D721Med (cell line): ENCODE data around the gene CDK5.
"Not testable (repeated sequence)": the region's sequence is repeated elsewhere in the genome, so short reads cannot be mapped to it uniquely, and the experiment has no call there.

Experiments used
- DNase-seq: peaks from one replicate; pipeline ENCODE4 v3.0.0; 2011; ENCODE audit warnings: low spot score; ENCODE audit not compliant: insufficient read length
- FAIRE-seq: peaks from 2 replicates; lab custom pipeline; 2011; peaks lifted over from hg19 to GRCh38; lab: Jason Lieb, UNC
- TF ChIP-seq, protein P1 (sequence below): IDR thresholded peaks from 2 replicates; pipeline ENCODE4 v1.5.1; 2012; ENCODE audit warnings: mild to moderate bottlenecking, control low read depth; ENCODE audit not compliant: insufficient read depth; ENCODE audit errors: missing control alignments

CDK5 gene

DNA sequence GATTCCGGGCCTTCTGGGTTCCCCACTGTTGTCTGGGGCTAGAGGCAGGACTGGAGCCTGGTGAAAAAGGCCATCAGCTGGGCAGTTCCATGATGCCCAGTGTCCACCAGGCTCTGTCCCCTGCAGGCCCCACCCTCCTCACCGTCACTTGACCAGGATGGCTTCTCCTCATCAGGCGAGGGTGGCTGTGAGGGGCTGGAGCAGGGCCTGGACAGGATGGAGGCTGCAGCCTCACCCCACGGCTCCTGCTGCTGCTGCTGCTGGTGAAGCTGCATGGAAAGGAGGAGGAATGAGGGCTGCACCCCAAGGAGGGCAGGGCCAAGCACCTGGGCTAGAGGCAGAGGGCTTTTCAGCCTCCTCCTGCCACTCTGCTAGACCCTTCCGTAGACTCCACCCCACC, 41.7 kb downstream of the CDK5 start:
- FAIRE-seq: no peak
- TF ChIP-seq, protein P1, sequence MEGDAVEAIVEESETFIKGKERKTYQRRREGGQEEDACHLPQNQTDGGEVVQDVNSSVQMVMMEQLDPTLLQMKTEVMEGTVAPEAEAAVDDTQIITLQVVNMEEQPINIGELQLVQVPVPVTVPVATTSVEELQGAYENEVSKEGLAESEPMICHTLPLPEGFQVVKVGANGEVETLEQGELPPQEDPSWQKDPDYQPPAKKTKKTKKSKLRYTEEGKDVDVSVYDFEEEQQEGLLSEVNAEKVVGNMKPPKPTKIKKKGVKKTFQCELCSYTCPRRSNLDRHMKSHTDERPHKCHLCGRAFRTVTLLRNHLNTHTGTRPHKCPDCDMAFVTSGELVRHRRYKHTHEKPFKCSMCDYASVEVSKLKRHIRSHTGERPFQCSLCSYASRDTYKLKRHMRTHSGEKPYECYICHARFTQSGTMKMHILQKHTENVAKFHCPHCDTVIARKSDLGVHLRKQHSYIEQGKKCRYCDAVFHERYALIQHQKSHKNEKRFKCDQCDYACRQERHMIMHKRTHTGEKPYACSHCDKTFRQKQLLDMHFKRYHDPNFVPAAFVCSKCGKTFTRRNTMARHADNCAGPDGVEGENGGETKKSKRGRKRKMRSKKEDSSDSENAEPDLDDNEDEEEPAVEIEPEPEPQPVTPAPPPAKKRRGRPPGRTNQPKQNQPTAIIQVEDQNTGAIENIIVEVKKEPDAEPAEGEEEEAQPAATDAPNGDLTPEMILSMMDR: no peak
- no peak for DNase-seq

DNA sequence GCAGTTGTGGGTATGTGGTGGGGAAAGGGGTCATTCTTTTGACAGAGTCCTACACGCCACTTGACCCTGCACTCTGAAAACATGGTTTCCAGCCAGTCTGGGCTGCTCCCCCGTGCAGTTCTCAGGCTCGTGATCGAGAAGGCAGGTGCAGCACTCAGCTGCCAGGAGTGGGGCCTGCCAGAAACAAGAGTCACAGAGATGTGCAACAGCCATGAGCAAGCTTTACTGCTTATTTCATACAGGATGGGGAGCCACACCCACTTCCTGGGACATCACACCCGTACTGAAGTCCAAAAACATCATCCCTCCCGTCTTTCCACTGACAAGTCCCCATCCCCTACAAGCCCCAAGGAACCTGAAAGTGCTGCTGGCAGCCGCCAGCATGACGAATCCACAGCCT, 42.7 kb downstream of the CDK5 start:
- DNase-seq (no peak), FAIRE-seq (no peak)

DNA sequence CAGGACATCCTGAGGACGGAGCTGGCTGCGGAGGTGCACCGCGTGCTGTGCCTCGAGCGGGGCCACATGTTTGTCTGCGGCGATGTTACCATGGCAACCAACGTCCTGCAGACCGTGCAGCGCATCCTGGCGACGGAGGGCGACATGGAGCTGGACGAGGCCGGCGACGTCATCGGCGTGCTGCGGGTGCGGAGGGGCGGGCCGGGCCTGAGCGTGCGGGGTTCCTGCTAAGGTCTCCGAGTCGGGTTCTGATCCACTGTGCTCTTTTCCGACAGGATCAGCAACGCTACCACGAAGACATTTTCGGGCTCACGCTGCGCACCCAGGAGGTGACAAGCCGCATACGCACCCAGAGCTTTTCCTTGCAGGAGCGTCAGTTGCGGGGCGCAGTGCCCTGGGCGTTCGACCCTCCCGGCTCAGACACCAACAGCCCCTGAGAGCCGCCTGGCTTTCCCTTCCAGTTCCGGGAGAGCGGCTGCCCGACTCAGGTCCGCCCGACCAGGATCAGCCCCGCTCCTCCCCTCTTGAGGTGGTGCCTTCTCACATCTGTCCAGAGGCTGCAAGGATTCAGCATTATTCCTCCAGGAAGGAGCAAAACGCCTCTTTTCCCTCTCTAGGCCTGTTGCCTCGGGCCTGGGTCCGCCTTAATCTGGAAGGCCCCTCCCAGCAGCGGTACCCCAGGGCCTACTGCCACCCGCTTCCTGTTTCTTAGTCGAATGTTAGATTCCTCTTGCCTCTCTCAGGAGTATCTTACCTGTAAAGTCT, 43.8 kb downstream of the CDK5 start:
- no peak for FAIRE-seq
- TF ChIP-seq, protein P1: no peak
- no peak for DNase-seq

More for the DNA sequence above, 42.7 kb downstream of the CDK5 start:
- TF ChIP-seq, protein P1: no peak

DNA sequence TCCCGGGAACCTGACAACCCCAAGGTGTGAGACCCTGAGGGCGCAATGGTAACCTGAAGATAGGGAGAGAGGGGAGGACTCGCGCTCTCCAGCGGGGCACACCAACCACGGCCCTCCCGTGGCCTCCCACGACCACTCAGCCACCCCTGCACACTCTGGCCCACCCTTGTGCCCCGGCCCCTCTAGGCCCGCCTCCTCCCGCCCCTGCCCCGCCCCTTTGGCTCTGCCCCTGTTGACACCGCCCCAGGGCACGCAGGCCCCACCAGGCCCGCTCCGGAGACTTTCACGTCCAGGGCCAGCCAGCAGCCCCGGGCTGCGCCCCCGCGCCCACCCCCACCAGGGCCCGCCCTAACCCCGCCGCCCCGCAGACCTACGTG, 44.4 kb downstream of the CDK5 start:
- FAIRE-seq (no peak), DNase-seq (no peak)
- TF ChIP-seq, protein P1: no peak

DNA sequence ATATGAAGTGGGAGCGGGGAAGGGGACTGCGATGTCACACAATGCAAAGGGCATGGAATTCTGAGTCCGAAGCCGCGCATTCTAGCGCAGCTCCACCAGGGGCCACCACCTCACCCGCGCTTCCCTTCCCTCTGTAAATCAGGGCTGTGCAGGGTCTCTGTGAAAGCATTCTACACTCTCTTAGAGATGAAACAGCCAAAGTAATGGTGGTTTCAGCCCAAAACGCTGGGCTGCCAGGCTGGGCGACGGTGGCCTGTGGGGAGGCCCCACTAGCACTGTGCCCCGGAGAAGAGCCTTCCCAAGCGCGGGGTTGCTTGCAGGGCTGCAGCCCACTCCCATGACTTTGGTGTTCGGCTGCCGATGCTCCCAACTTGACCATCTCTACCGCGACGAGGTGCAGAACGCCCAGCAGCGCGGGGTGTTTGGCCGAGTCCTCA, 44.8 kb downstream of the CDK5 start:
- DNase-seq (peak; percentile 73), FAIRE-seq (no peak)
- TF ChIP-seq, protein P1: peak; percentile 42

DNA sequence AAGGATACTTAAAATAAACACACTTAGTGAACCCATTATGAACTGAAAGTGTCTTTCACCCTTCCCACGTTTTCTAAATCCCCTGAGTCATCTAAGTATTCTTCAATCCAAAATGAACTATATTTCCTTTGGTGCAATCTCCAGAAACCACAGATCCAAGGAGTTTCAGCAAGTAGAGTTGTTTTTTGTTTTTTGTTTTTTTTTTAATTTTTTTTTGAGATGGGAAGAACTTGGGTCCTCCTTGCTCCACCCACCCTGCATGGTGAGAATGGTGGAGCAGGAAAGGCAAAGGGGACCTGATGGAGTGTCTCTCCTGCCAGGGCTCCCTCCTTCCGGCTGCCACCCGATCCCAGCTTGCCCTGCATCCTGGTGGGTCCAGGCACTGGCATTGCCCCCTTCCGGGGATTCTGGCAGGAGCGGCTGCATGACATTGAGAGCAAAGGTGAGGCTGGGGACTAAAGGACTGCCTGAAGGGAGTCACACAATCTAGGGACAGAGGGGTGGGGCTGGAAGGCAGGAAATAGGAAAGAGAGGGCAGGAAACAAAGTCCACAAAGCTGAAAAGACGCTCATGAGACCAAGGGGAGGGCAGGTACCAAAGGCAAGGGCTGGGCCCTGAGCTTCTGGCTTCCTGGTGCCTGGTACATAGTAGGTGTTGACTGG, 45.5 kb downstream of the CDK5 start:
- FAIRE-seq (no peak), DNase-seq (no peak)
- TF ChIP-seq, protein P1: no peak

DNA sequence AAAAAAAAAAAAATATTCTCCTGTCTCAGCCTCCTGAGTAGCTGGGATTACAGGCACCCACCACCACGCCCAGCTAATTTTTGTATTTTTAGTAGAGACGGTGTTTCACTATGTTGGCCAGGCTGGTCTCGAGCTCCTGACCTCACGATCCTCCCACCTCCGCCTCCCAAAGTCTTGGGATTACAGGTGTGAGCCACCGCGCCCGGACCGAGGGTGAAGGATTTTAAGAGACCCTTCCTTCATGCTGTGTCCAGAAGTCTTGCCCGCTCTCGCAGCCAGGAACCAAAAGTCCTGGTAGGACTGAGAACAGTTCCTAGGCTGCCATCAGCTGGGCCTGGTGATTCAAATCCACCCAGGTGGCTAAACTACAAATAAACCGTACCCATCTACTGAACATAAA, 46.1 kb downstream of the CDK5 start:
- FAIRE-seq: not testable (repeated sequence)

More for the DNA sequence above, 46.1 kb downstream of the CDK5 start:
- not testable (repeated sequence) for DNase-seq
